ENCODE results near the gene SLC24A3. TPM values are rescaled to one million over a fixed set of nuclear protein-coding genes. Genes with fewer than 3 reads are reported as not detected.

Gene SLC24A3
- total RNA-seq, 1 donor from 2014 or later: 0.21 TPM

- no peaks in the 10 kb centered on the region for H3K4me1 ChIP-seq
- Mint-ChIP-seq H3K4me1 (peaks cover 5% of the 10 kb centered on the region), H3K27me3 (ENCODE audit: insufficient read depth, low read depth) (peaks cover 5% of the 10 kb centered on the region), H3K9me3 (no peaks in the 10 kb centered on the region), H3K4me3 (no peak overlapping the region), H3K27ac (no peak overlapping the region), H3K36me3 (no peaks in the 10 kb centered on the region)
- no peak for TF ChIP-seq EZH2 (IDR thresholded peaks at IDR 0.05)
- TF ChIP-seq EZH2phosphoT487 (IDR thresholded peaks at IDR 0.05): no peak
- TF ChIP-seq CTCF (IDR thresholded peaks at IDR 0.05): no peak
- H3K79me2 ChIP-seq (ENCODE audit: low read depth): no peaks in the 10 kb centered on the region
- no peaks in the 10 kb centered on the region for H4K20me1 ChIP-seq (ENCODE audit: low read depth)
- no peaks in the 10 kb centered on the region for H3F3A ChIP-seq (ENCODE audit: low read depth)
- no peaks in the 10 kb centered on the region for H3K36me3 ChIP-seq
- no peak for DNase-seq (ENCODE audit: low spot score)
- H3K9me3 ChIP-seq (ENCODE audit: low read depth): no peaks in the 10 kb centered on the region
- H3K27me3 ChIP-seq: no peaks in the 10 kb centered on the region
- no peak overlapping the region for H3K27ac ChIP-seq
- no peak overlapping the region for H2AFZ ChIP-seq (replicated peaks)
- H3K4me3 ChIP-seq: no peak overlapping the region
- H3K4me2 ChIP-seq: no peak overlapping the region
- no peak overlapping the region for H3K9ac ChIP-seq
Measured at GRCh38 chr20:19361790-19362189, 149.3 kb downstream of the SLC24A3 start.

- no peak overlapping the region for H2AFZ ChIP-seq (replicated peaks)
- no peaks in the 10 kb centered on the region for H4K20me1 ChIP-seq (ENCODE audit: low read depth)
- Mint-ChIP-seq H3K4me1 (peaks cover 5% of the 10 kb centered on the region), H3K27me3 (ENCODE audit: insufficient read depth, low read depth) (peaks cover 5% of the 10 kb centered on the region), H3K9me3 (no peaks in the 10 kb centered on the region), H3K27ac (no peak overlapping the region), H3K36me3 (no peaks in the 10 kb centered on the region), H3K4me3 (no peak overlapping the region)
- H3K4me3 ChIP-seq: no peak overlapping the region
- H3K4me1 ChIP-seq: no peaks in the 10 kb centered on the region
- H3K27me3 ChIP-seq: no peaks in the 10 kb centered on the region
- H3F3A ChIP-seq (ENCODE audit: low read depth): no peaks in the 10 kb centered on the region
- no peaks in the 10 kb centered on the region for H3K9me3 ChIP-seq (ENCODE audit: low read depth)
- H3K4me2 ChIP-seq: no peak overlapping the region
- no peaks in the 10 kb centered on the region for H3K36me3 ChIP-seq
- TF ChIP-seq EZH2 (IDR thresholded peaks at IDR 0.05) (no peak), EZH2phosphoT487 (IDR thresholded peaks at IDR 0.05) (no peak), CTCF (IDR thresholded peaks at IDR 0.05) (no peak)
- no peaks in the 10 kb centered on the region for H3K79me2 ChIP-seq (ENCODE audit: low read depth)
- DNase-seq (ENCODE audit: low spot score): no peak
- no peak overlapping the region for H3K27ac ChIP-seq
- H3K9ac ChIP-seq: no peak overlapping the region
Measured at GRCh38 chr20:19363476-19363875, 151.0 kb downstream of the SLC24A3 start.

GRCh38 chr20:19367591-19367990, 155.1 kb downstream of the SLC24A3 start:
- Mint-ChIP-seq H3K36me3 (no peaks in the 10 kb centered on the region), H3K27ac (no peak overlapping the region), H3K4me1 (peaks cover under 1% of the 10 kb centered on the region), H3K4me3 (no peak overlapping the region), H3K9me3 (no peaks in the 10 kb centered on the region), H3K27me3 (ENCODE audit: insufficient read depth, low read depth) (peaks cover 3% of the 10 kb centered on the region)
- H4K20me1 ChIP-seq (ENCODE audit: low read depth): no peaks in the 10 kb centered on the region
- H3K4me3 ChIP-seq: no peak overlapping the region
- TF ChIP-seq EZH2phosphoT487 (IDR thresholded peaks at IDR 0.05) (no peak), EZH2 (IDR thresholded peaks at IDR 0.05) (no peak), CTCF (IDR thresholded peaks at IDR 0.05) (no peak)
- no peak for DNase-seq (ENCODE audit: low spot score)
- no peak overlapping the region for H3K27ac ChIP-seq
- H3K27me3 ChIP-seq: no peaks in the 10 kb centered on the region
- H3K9ac ChIP-seq: no peak overlapping the region
- no peaks in the 10 kb centered on the region for H3F3A ChIP-seq (ENCODE audit: low read depth)
- H3K4me2 ChIP-seq: no peak overlapping the region
- no peaks in the 10 kb centered on the region for H3K36me3 ChIP-seq
- no peaks in the 10 kb centered on the region for H3K79me2 ChIP-seq (ENCODE audit: low read depth)
- no peak overlapping the region for H2AFZ ChIP-seq (replicated peaks)
- H3K9me3 ChIP-seq (ENCODE audit: low read depth): no peaks in the 10 kb centered on the region
- H3K4me1 ChIP-seq: no peaks in the 10 kb centered on the region
